Measurements from ENCODE around the gene HCN3.

The HCN3 gene

GRCh38 chr1:155321639-155322503 is 44.6 kb downstream of the HCN3 start:
- H3K9me3 ChIP-seq (ENCODE audit: control insufficient read depth, insufficient read depth, low read depth, low read length) = no peaks in the 10 kb centered on the region
- H3K4me1 ChIP-seq (ENCODE audit: control insufficient read depth, insufficient read depth, low read length) = 0 out of 2 replicates have a peak, but pooled peaks cover 3% of the 10 kb centered on the region
- ChIA-PET CTCF (interaction anchor here (0.6 to 8.4 kb wide), 12 partner anchors 10 to 236 kb away, joined by 3 to 77 read pairs (median 4); partner anchors contain the start of genes HCN3 and MTX1), POLR2A (interaction anchor here (0.8 to 4.4 kb wide), 7 partner anchors 8 to 241 kb away, joined by 3 to 32 read pairs (median 3); partner anchors contain the start of genes ASH1L, CLK2 and SCAMP3)
- peak overlapping the region; percentile 7 for H3K27ac ChIP-seq (ENCODE audit: extremely low read depth, low read depth, low read length)
- no peak overlapping the region for H3K4me3 ChIP-seq (ENCODE audit: low read depth, low read length)
- TF ChIP-seq PRDM1 (tag by site-specific recombination; IDR thresholded peaks at IDR 0.05) (no peak), ZSCAN30 (tag by site-specific recombination; IDR thresholded peaks at IDR 0.05) (no peak), IKZF3 (tag by site-specific recombination; IDR thresholded peaks at IDR 0.05) (0 out of 2 replicates have a peak, but pooled peaks have one; percentile 56), ZBTB17 (tag by site-specific recombination; IDR thresholded peaks at IDR 0.05) (peak; percentile 74), ZNF600 (tag by site-specific recombination; IDR thresholded peaks at IDR 0.05) (peak; percentile 43; the same call in 1 of the 2 replicates), ZSCAN23 (tag by site-specific recombination; IDR thresholded peaks at IDR 0.05) (no peak), ZSCAN18 (tag by site-specific recombination; IDR thresholded peaks at IDR 0.05) (no peak), ZNF404 (tag by site-specific recombination; IDR thresholded peaks at IDR 0.05) (no peak), PATZ1 (tag by site-specific recombination; IDR thresholded peaks at IDR 0.05) (0 out of 2 replicates have a peak, but pooled peaks have one; percentile 19), ZNF501 (tag by site-specific recombination; IDR thresholded peaks at IDR 0.05) (no peak)
- H3K36me3 ChIP-seq (ENCODE audit: control insufficient read depth in 2 of 2, insufficient read depth in 1 of 2, low read length in 2 of 2) = peaks cover 13 to 60% of the 10 kb centered on the region in 2 experiments; a peak in 2 of 3 replicates

GRCh38 chr1:155322571-155322952 is 45.3 kb downstream of the HCN3 start:
- H3K36me3 ChIP-seq (ENCODE audit: control insufficient read depth in 2 of 2, insufficient read depth in 1 of 2, low read length in 2 of 2) = peaks cover 11 to 62% of the 10 kb centered on the region in 2 experiments; a peak in 2 of 3 replicates
- H3K4me1 ChIP-seq (ENCODE audit: control insufficient read depth, insufficient read depth, low read length) = 0 out of 2 replicates have a peak, but pooled peaks cover 3% of the 10 kb centered on the region
- H3K4me3 ChIP-seq (ENCODE audit: low read depth, low read length) = peak overlapping the region; percentile 86
- POLR2A ChIA-PET = interaction anchor here (1.1 to 4.4 kb wide), 4 partner anchors 49 to 145 kb away, joined by 3 to 32 read pairs (median 13); partner anchors contain the start of genes CLK2 and SCAMP3
- CTCF ChIA-PET = interaction anchor here (0.6 to 8.4 kb wide), 12 partner anchors 11 to 178 kb away, joined by 3 to 77 read pairs (median 4); partner anchors contain the start of genes HCN3 and MTX1
- no peak overlapping the region; the same call in 1 of the 2 replicates for H3K27ac ChIP-seq (ENCODE audit: extremely low read depth, low read depth, low read length)
- no peaks in the 10 kb centered on the region for H3K9me3 ChIP-seq (ENCODE audit: control insufficient read depth, insufficient read depth, low read depth, low read length)
- TF ChIP-seq ZNF76 (tag by site-specific recombination; IDR thresholded peaks at IDR 0.05; ENCODE audit: borderline replicate concordance, low read depth) (no peak), ZNF843 (tag by site-specific recombination; IDR thresholded peaks at IDR 0.05) (no peak), IKZF3 (tag by site-specific recombination; IDR thresholded peaks at IDR 0.05) (peak; percentile 1; the same call in 1 of the 2 replicates), ZNF544 (tag by site-specific recombination; IDR thresholded peaks at IDR 0.05) (no peak), ZNF274 (IDR thresholded peaks at IDR 0.05; ENCODE audit: low read length) (no peak), ZNF274 (tag by site-specific recombination; IDR thresholded peaks at IDR 0.05; ENCODE audit: borderline replicate concordance) (no peak), REST (tag by site-specific recombination; IDR thresholded peaks at IDR 0.05) (no peak)

Measured in HEK293 (cell line).